Right atrium auricular region (tissue), 2 donors: ENCODE results near the gene ABCC6. TPM values are rescaled to one million over a fixed set of nuclear protein-coding genes. Genes with fewer than 3 reads are reported as not detected.
"Not testable (repeated sequence)": the region's sequence is repeated elsewhere in the genome, so short reads cannot be mapped to it uniquely, and the experiment has no call there.

Source experiments
- DNase-seq: peaks from one replicate; pipeline ENCODE4 v3.0.0-alpha.2; 2019; ENCODE audit warnings: low spot score
- H3K27ac ChIP-seq, 2 donors: fragments of 200-600 bp; sonication (generic); 1 replicate in 1 of 2; 2 replicates in 1 of 2; pipeline ENCODE4 v1.5.1; 2016 to 2019
- H3K27me3 ChIP-seq, 2 donors: fragments of 200-600 bp; sonication (generic); one replicate each; pipeline versions ENCODE4 v1.5.1 to v1.6.0; 2017 to 2019
- H3K36me3 ChIP-seq: fragments of 200-600 bp; sonication (generic); one replicate; pipeline ENCODE4 v1.5.1; 2016
- H3K4me1 ChIP-seq, 2 donors: fragments of 200-600 bp; sonication (generic); one replicate each; pipeline versions ENCODE4 v1.5.1 to v1.6.0; 2017 to 2019
- H3K4me3 ChIP-seq, 2 donors: fragments of 200-600 bp; sonication (generic); 1 replicate in 1 of 2; 2 replicates in 1 of 2; pipeline ENCODE4 v1.5.1; 2017 to 2019; ENCODE audit warnings: mild to moderate bottlenecking in 1 of 2, moderate library complexity in 1 of 2
- H3K9me3 ChIP-seq, 2 donors: fragments of 200-600 bp; sonication (generic); one replicate each; pipeline ENCODE4 v1.5.1; 2019
- total RNA-seq, 2 donors: library from RNA; depleted of rRNA; stranded (reverse); fragments of >200 nt; gene quantifications; one replicate each; pipeline ENCODE4 v1.1.0, GENCODE V29; 2016

ABCC6 gene
- 1 to 10 TPM in 1 of 2 donors, under 1 TPM in 1; 0.52 to 1.8 TPM for total RNA-seq

DNA sequence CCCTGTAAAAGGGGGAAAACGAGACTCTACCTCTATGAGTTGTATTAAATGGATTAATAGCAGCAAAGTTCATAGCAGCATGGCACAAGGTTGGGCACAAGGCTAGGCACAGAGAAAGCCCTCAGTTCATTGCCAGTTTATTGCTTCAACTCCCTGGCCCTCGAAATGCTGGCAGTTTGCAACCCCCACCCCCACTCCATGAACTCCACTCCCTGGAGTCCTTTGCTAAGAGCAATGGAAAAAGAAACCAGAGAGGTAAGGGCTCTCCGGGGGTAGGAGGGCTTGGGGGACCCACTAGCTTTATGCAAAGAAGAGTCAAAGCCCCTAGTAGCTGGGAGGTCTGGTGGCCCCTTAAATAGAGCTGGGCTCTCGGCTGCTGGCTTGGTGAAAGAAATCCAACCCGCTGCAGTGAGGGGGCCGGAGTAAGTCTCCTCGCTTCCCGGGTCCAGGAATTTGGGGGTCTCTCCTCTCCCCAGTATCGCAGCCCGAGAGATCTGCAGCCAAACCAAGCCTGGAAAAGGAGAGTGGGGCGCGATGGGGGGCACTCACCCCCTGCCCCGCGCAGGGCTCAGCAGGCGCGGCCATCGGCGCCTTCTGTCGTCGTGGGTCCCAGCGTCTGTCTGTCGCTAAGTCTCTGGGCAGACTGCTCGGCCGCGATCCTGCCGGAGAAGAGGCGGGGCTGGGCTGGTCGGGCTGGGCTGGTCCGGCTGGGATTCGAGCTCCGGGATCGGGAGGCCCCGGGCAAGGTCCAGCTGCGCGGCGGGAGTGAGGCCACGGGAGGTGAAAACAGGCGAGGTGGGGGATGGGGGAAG, at the start of gene ABCC6:
Gene ABCC6, minus strand, starts transcription at position 645 of the 812 bp plus-strand sequence. Its CDS starts 60 bp downstream, at position 585.
- not testable (repeated sequence) for H3K4me1 ChIP-seq, H3K27me3 ChIP-seq, H3K36me3 ChIP-seq, H3K9me3 ChIP-seq, H3K27ac ChIP-seq, DNase-seq
- H3K4me3 ChIP-seq: peak within 1 kb of the TSS in 1 of 2 donors; percentile 32

DNA sequence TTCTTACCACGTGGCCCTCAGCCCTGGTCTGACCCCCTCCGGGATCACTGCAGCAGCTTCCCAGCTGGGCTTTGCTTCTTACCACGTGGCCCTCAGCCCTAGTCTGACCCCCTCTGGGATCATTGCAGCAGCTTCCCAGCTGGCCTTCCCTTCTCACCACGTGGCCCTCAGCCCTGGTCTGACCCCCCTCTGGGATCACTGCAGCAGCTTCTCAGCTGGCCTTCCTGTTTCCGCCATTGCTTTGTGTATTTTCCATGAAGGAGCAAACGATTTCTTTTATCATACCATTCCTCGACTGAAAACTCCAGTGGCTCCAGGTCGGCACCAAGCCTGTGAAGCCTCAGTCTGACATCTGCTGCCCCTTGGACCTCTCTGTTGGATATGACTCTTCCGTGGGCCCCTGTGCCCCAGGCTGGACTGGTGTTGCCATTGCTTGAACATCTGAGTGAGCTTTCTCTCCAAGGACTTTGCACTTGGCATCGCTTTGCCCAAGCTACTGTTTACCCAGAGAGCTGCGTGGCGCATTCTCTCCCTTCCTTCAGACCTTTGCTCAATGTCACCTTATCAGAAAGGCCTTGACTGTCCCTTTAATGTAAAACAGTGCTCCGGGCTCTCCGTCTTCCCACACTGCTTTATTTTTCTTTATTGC, 49.4 kb upstream of the ABCC6 start:
- H3K27me3 ChIP-seq, H3K36me3 ChIP-seq, H3K9me3 ChIP-seq, DNase-seq, H3K4me1 ChIP-seq, H3K4me3 ChIP-seq, H3K27ac ChIP-seq: not testable (repeated sequence)

DNA sequence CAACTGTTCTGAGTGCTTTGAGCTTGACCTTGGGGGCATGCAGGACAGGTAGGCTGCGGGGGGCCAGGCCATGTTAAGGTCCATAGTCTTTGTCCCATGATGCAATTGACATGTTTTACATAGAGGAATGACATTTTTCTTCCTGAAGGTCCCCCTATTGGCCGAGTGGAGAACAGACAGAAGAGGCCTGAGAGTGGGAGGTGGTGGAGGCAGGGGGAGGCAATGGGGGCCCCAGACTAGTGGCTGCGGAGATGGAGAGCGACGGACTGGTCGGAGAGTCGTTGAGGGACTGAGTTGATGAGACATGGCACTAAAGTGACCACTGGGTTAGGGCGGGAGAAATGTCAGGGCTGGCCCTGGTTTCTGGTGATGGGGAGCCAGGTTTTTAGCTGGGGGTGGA, 48.4 kb upstream of the ABCC6 start:
- not testable (repeated sequence) for H3K27me3 ChIP-seq, H3K4me1 ChIP-seq, H3K9me3 ChIP-seq, H3K4me3 ChIP-seq, H3K27ac ChIP-seq, DNase-seq, H3K36me3 ChIP-seq

DNA sequence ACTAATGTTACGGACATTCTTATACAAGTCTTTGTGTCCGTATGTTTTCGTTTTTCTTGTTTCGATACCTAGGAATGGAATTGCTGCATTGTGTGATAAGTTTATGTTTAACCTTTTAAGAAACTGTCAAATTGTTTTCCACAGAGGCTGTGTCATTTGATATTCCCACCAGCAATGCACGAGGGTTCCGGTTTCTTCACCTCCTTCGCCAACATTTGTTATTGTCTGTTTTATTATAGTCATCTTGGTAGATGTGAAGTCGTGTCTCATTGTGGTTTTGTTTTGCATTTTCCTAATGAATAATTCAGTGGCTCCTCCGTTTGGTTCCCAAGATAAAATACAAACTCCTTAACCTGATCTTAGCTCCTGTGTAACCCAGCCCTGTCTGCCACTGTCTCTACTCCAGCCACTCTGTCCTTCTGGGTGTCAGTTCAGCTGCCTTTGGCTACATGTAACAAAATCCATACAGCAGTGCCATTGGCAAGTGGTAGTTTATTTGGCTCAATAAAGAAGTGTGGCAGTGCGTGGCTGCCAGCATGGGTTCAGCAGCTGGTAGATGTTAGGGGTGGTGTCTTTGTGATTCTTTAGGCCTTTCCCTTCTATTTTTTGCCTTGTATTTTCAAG, 45.0 kb upstream of the ABCC6 start:
- not testable (repeated sequence) for H3K4me1 ChIP-seq, H3K27ac ChIP-seq, H3K4me3 ChIP-seq, H3K36me3 ChIP-seq, DNase-seq, H3K27me3 ChIP-seq, H3K9me3 ChIP-seq

DNA sequence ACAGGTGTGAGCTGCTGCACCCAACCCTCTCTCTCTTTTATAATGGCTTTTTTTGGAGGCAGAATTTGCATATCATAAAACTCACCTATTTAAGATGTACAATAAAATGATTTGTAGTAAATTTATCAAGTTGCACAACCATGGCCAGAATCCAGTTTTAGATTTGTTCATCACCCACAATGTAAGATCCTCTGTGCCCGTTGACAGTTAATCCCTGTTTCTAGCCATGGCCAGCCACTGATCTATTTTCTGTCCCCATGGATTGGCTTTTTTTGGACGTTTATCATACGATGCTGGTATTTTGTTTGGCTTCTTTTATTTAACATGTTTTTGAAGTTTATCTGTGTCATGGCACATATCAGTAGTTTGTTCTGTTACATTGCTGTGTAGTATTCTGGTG, 44.4 kb upstream of the ABCC6 start:
- H3K4me3 ChIP-seq, H3K27me3 ChIP-seq, H3K9me3 ChIP-seq, H3K27ac ChIP-seq, H3K36me3 ChIP-seq, H3K4me1 ChIP-seq, DNase-seq: not testable (repeated sequence)

DNA sequence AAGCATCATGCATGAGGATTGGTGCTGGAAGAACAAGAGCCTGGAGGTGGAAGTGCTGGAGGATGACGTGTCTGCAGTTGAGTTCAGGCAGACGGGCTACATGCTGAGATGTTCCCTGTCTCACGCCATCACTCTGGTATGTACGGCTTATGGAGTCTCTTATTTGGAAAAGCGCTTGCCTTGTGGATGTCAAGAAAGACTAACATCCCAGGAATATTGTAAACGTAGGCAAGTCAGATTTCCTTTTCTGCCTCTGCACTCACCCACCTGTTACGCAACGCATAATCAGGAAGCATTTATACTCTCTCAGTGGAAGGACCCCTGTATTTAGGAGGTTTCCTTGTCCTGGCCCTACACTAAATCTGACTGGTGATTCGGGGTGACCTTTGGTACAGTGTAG, 41.8 kb upstream of the ABCC6 start:
- H3K36me3 ChIP-seq, H3K27me3 ChIP-seq, H3K27ac ChIP-seq, H3K4me3 ChIP-seq, DNase-seq, H3K4me1 ChIP-seq, H3K9me3 ChIP-seq: not testable (repeated sequence)

DNA sequence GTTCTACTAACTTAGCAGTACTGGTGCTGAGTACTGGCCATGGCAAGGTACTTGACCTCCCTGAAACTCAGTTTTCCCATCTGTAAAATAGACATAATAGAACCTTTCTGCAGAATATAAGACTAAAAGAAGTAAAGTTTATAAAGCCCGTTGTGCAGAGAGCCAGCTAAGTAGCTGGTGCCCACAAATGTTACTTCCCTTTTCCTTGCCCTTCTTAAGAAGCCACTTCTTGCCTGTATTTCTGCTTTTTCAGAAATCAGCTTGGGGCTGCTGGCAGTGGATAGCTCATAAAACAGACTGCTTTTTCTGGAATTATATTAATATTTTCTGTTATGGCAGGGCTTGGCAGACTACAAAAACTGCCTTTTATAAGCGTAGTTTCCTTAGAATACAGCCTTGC, 40.7 kb upstream of the ABCC6 start:
- not testable (repeated sequence) for H3K9me3 ChIP-seq, DNase-seq, H3K4me1 ChIP-seq, H3K27me3 ChIP-seq, H3K36me3 ChIP-seq, H3K27ac ChIP-seq, H3K4me3 ChIP-seq

DNA sequence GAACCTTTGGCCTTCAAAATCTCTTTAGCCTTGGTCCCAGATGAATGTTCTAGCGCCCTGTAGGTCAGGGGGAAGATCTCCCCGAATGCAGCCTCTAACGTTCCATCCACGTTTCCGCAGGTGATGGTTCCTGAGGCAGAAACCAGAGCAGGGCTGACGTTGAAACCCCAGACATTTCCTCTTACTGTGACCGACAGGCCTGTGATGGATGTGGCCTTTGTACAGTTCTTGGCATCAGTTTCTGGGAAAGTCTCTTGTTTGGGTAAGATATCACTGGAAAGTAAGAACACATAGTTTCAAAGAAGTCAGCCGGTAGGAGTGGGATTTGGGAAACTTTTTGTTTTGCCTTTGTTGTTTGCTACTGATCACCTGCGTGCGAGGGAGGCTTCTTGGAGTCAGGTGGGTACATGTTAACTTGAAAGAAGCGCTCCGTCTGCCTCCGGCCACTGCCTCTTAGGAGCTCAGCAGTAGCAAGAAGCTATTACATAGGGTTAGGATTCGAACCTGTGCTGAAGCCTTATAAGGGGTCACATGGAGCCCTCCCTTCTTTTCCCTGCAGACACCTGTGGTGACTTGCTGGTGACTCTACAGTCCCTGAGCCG, 39.8 kb upstream of the ABCC6 start:
- not testable (repeated sequence) for H3K36me3 ChIP-seq, H3K9me3 ChIP-seq, H3K27me3 ChIP-seq, H3K4me1 ChIP-seq, H3K4me3 ChIP-seq, H3K27ac ChIP-seq, DNase-seq

DNA sequence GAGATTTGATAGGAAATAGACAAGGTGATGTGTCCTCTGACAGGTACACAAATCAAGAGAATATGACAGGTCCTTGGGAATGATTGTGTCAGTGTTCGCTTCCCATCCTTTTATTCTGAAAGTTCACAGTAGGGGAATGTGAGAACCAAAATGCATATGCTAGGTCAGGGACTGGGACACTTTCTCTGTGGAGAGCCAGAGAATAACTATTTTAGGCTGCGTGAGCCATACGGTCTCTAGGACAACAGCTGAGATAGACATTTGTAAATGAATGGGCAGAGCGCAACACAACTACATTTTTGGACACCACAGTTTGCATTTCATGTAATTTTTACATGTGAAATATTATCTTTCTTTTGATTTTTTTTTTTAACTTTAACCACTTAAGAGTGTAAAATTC, 36.7 kb upstream of the ABCC6 start:
- not testable (repeated sequence) for DNase-seq, H3K9me3 ChIP-seq, H3K36me3 ChIP-seq, H3K27ac ChIP-seq, H3K27me3 ChIP-seq, H3K4me3 ChIP-seq, H3K4me1 ChIP-seq

DNA sequence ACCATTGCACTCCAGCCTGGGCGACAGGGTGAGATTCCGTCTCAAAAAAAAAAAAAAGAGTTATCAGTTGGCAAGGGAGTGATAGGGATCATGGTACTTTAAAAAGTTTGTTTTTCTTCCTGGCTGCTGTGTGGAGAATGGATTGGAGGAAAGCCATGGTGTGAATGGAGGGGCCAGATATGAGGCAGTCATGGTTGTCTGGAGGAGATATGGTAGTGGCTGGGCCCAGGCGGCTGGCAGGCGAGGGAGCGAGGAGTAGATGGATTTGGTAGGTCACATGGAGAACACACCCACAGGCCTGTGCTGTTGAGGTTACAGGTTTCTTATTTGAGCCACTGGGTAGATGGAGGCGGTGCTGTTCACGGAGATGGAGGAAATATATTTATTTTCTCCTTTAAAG, 35.5 kb upstream of the ABCC6 start:
- H3K9me3 ChIP-seq, H3K27me3 ChIP-seq, H3K36me3 ChIP-seq, H3K4me1 ChIP-seq, H3K4me3 ChIP-seq: not testable (repeated sequence)
- DNase-seq: peak; percentile 61
- peak overlapping the region in 1 of 2 donors; percentile 71 for H3K27ac ChIP-seq

DNA sequence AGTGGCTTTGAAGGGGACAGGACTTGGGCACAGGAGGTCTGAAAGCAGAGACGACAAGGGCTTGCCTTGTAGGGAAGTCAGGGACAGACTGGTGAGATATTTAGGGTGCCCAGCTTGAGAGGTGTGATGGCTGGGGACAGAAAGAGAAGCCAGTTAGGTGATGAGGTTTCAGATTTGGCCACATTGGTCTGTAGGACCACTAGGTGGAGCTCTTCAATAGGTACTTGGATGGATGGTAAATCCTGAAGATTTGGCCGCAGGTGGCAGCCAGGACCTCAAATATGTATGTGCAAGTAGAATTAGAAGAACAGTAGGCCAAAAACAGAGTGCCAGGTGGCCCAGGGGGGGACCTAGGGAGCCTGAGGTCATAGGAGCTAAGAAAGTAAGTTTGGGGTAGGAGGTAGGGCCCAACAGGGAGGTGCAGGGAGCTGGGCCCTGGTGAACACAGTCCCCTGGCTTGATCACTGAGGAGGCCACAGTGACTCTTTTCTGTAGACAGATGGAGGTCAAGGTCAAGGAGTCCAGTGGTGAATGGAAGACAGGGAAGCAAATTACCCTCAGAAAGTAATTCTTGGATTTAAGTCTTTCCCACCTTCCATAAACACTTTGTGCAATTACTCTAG, 34.1 kb upstream of the ABCC6 start:
- not testable (repeated sequence) for H3K36me3 ChIP-seq, H3K4me3 ChIP-seq, DNase-seq, H3K4me1 ChIP-seq, H3K27ac ChIP-seq, H3K27me3 ChIP-seq, H3K9me3 ChIP-seq

DNA sequence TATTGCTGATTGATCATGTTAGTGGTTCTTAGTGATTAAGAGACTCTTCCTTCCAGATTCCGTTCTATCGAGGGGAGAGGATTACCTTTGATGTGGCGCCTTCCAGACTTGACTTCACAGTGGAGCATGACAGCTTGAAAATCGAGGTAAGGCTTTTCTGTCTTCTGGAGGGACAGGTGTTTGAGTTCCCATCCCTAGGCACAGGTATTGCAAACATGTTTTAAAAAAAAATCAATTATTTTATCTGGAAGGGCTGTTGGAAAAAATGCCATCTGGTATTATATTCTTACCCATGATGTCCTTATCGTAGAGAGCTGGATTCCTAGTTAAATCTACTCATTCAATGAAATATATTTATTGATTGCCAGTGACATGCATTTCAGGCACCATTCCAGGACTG, 29.1 kb upstream of the ABCC6 start:
- not testable (repeated sequence) for H3K4me3 ChIP-seq, H3K9me3 ChIP-seq, H3K27ac ChIP-seq, H3K4me1 ChIP-seq, H3K27me3 ChIP-seq, H3K36me3 ChIP-seq, DNase-seq

DNA sequence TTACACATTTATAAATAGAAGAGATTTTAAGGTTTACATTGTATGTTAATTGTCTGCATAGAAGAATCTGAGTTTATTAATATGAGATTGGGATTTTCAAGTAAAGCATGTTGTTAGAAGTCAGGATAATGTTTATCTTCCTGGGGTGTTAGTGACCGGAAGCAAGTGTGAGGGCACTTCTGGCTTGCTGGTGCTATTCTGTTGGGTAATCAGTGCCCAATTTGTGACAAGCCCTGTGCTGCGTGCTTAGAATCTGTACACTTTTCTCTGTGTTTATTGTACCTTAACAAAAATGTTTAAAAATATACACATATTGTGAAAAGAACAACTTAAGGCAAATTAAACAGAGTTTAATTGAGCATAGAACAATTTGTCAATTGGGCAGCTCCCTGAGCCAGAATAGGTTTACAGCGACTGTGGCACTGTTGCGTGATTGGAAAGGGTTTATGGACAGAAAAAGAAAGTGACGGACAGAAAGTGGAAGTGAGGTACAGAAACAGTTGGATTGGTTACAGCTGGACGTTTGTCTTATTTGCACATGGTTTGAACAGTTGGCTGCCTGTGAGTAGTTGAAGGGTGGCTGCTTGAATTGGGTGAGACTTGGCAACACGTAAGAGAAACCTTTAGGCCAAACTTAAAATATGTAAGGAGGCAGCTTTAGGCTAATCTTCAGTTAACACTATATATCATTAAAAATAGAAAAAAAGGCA, 26.5 kb upstream of the ABCC6 start:
- H3K36me3 ChIP-seq, H3K9me3 ChIP-seq, H3K4me3 ChIP-seq, H3K4me1 ChIP-seq, DNase-seq, H3K27me3 ChIP-seq: not testable (repeated sequence)
- peak overlapping the region in 1 of 2 donors; percentile 58 for H3K27ac ChIP-seq

DNA sequence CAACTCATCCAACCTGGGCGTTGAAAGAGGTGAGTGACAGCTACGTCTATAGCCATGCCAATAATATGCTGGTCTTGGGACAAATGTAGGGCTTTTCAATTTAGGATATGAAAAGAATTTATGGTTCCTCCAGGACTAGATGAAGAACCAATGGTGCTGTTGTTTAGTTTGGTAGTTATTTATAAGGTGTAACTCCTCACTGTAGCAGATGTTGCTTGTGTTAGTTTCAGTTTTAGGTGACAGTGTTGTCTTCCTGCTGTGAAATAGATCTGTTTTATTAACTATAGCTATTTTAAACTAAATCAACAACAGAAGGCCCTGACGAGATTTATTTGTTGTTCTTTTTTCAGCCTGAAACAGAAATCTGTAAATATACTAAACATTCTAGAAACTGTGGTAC, 24.1 kb upstream of the ABCC6 start:
- not testable (repeated sequence) for H3K27me3 ChIP-seq, H3K9me3 ChIP-seq, DNase-seq, H3K36me3 ChIP-seq, H3K4me1 ChIP-seq, H3K27ac ChIP-seq, H3K4me3 ChIP-seq
